ENCODE results near the gene PI4KA.

- no peak for TF ChIP-seq CTCF (IDR thresholded peaks at IDR 0.05; ENCODE audit: insufficient read depth, low read length)
- TF ChIP-seq GABPA (IDR thresholded peaks at IDR 0.05; ENCODE audit: low read depth), result no peak
These were observed 48.0 kb downstream of the PI4KA start for GRCh38 chr22:20810645-20811044.

Measured in HL-60 (cell line).